CD14-positive monocyte (primary cell): ENCODE data around the gene JPH2. TPM values are rescaled to one million over a fixed set of nuclear protein-coding genes. Genes with fewer than 3 reads are reported as not detected.

Source experiments
- DNase-seq, 3 donors: peaks; one replicate each; pipeline ENCODE4 v3.0.0-alpha.2; 2011 to 2022
- H2AFZ ChIP-seq: 2 replicates; pipeline ENCODE4 v1.6.0; 2012; ENCODE audit warnings: mild to moderate bottlenecking, low read depth, low read length, inconsistent platforms; ENCODE audit not compliant: insufficient read depth, poor library complexity, severe bottlenecking
- H3K27ac ChIP-seq, 2 donors: 1 replicate in 1 of 2; 2 replicates in 1 of 2; pipeline ENCODE4 v1.5.1; 2012 to 2013; ENCODE audit warnings: low read length in 2 of 2, control low read depth in 1 of 2, inconsistent platforms in 1 of 2, low read depth in 1 of 2, mild to moderate bottlenecking in 1 of 2
- H3K27me3 ChIP-seq, 2 donors: one replicate each; pipeline versions ENCODE4 v1.6.0 to v1.6.1; 2011 to 2013; ENCODE audit warnings: low read length in 2 of 2; ENCODE audit not compliant: control insufficient read depth in 2 of 2, insufficient read depth in 2 of 2
- H3K36me3 ChIP-seq, 2 donors: replicated peaks in 1 of 2; 1 replicate in 1 of 2; 2 replicates in 1 of 2; pipeline versions ENCODE4 v1.5.1 to v1.6.1; 2012 to 2013; ENCODE audit warnings: low read length in 2 of 2, control low read depth in 1 of 2, inconsistent platforms in 1 of 2, mild to moderate bottlenecking in 1 of 2; ENCODE audit not compliant: insufficient read depth in 2 of 2, control insufficient read depth in 1 of 2
- H3K4me1 ChIP-seq, 2 donors: 1 replicate in 1 of 2; 2 replicates in 1 of 2; pipeline versions ENCODE4 v1.5.1 to v1.6.1; 2012 to 2013; ENCODE audit warnings: low read length in 2 of 2, control low read depth in 1 of 2, inconsistent platforms in 1 of 2, mild to moderate bottlenecking in 1 of 2, moderate library complexity in 1 of 2; ENCODE audit not compliant: insufficient read depth in 2 of 2, control insufficient read depth in 1 of 2
- H3K4me2 ChIP-seq: replicated peaks from 2 replicates; pipeline ENCODE3; 2012; ENCODE audit warnings: low read length, moderate library complexity, mild to moderate bottlenecking; ENCODE audit not compliant: poor library complexity, severe bottlenecking; ENCODE audit errors: extremely low read depth
- H3K4me3 ChIP-seq, 3 experiments: fragments of 200-600 bp in 1 of 3; sonication (generic) in 1 of 3; replicated peaks in 1 of 3; 1 replicate in 2 of 3; 2 replicates in 1 of 3; pipeline ENCODE4 v1.5.1; 2011 to 2013; ENCODE audit warnings: low read length in 3 of 3, mild to moderate bottlenecking in 3 of 3, control low read depth in 2 of 3, low read depth in 2 of 3, inconsistent platforms in 1 of 3, moderate library complexity in 1 of 3
- H3K79me2 ChIP-seq: 2 replicates; pipeline ENCODE4 v1.6.0; 2012; ENCODE audit warnings: mild to moderate bottlenecking, control low read depth, inconsistent platforms, low read length, moderate library complexity; ENCODE audit not compliant: insufficient read depth
- H3K9ac ChIP-seq: 2 replicates; pipeline ENCODE4 v1.6.0; 2017; ENCODE audit warnings: low read length, mild to moderate bottlenecking; ENCODE audit not compliant: insufficient read depth, poor library complexity, severe bottlenecking
- H3K9me3 ChIP-seq, 2 donors: replicated peaks in 1 of 2; 1 replicate in 1 of 2; 2 replicates in 1 of 2; pipeline versions ENCODE4 v1.5.1 to v1.6.1; 2012 to 2013; ENCODE audit warnings: low read length in 2 of 2, control low read depth in 1 of 2; ENCODE audit not compliant: control insufficient read depth in 1 of 2, insufficient read depth in 1 of 2
- H4K20me1 ChIP-seq: 2 replicates; pipeline ENCODE4 v1.6.0; 2012; ENCODE audit warnings: mild to moderate bottlenecking, low read length, control low read depth, moderate library complexity; ENCODE audit not compliant: insufficient read depth
- H3K27ac Mint-ChIP-seq, 7 donors: one replicate each; pipeline ENCODE4 v1.8.0; 2020; ENCODE audit warnings: mild to moderate bottlenecking in 7 of 7, mixed read lengths in 7 of 7, moderate library complexity in 6 of 7, inconsistent platforms in 2 of 7
- H3K27me3 Mint-ChIP-seq, 3 donors: one replicate each; pipeline ENCODE4 v1.8.0; 2021 to 2022; ENCODE audit warnings: low read depth in 3 of 3, mild to moderate bottlenecking in 3 of 3, mixed read lengths in 3 of 3, moderate library complexity in 3 of 3, inconsistent platforms in 1 of 3
- H3K36me3 Mint-ChIP-seq, 2 donors: one replicate each; pipeline ENCODE4 v1.8.0; 2020; ENCODE audit warnings: mixed read lengths in 2 of 2, inconsistent platforms in 1 of 2, mild to moderate bottlenecking in 1 of 2
- H3K4me1 Mint-ChIP-seq: one replicate; pipeline ENCODE4 v1.8.0; 2020; ENCODE audit warnings: mild to moderate bottlenecking, mixed read lengths
- H3K4me3 Mint-ChIP-seq, 2 donors: one replicate each; pipeline ENCODE4 v1.8.0; 2020; ENCODE audit warnings: mild to moderate bottlenecking in 2 of 2, mixed read lengths in 2 of 2, moderate library complexity in 1 of 2
- H3K9me3 Mint-ChIP-seq, 7 donors: one replicate each; pipeline ENCODE4 v1.8.0; 2020 to 2022; ENCODE audit warnings: mixed read lengths in 7 of 7, mild to moderate bottlenecking in 6 of 7, moderate library complexity in 6 of 7, inconsistent platforms in 2 of 7
- CTCF ChIP-seq: fragments of 200-600 bp; IDR thresholded peaks from one replicate; pipeline ENCODE4 v1.8.0; 2022; ENCODE audit warnings: antibody characterized with exemption, mild to moderate bottlenecking
- WGBS: methylation state at CpG from one replicate; pipeline ENCODE4 v1.1.5; 2013; ENCODE audit warnings: missing lambda C conversion rate; ENCODE audit not compliant: insufficient coverage; 5-methylcytosine and 5-hydroxymethylcytosine counted together
- intact Hi-C, 2 donors: fragments of 100-400 bp; cut with micrococcal nuclease; formaldehyde crosslinking; loops; one replicate each; pipeline versions ENCODE4 v1.15.0 to v1.15.1; 2023
- polyA plus RNA-seq, 3 donors: library from polyadenylated mRNA; depleted of rRNA in 1 of 3; unstranded in 2 of 3; stranded (reverse) in 1 of 3; fragments of 300-500 nt in 2 of 3; fragments of >200 nt in 1 of 3; fragmentation: Illumina TruSeq in 2 of 3; gene quantifications; 1 replicate in 2 of 3; 2 replicates in 1 of 3; pipeline ENCODE4 v1.2.3, GENCODE V29; 2012 to 2021

The JPH2 gene
- polyA plus RNA-seq, 3 donors = not detected

GRCh38 chr20:44120676-44121425 is 66.1 kb downstream of the JPH2 start:
- peaks cover 9 to 26% (median 22%) of the 10 kb centered on the region in 3 donors for H3K27me3 Mint-ChIP-seq
- no peak for DNase-seq
- no peaks in the 10 kb centered on the region for H3K9me3 ChIP-seq
- TF ChIP-seq CTCF = no peak
- no peak overlapping the region for H3K4me2 ChIP-seq
- H3K36me3 Mint-ChIP-seq = no peaks in the 10 kb centered on the region
- no peak overlapping the region for H3K27ac ChIP-seq
- H4K20me1 ChIP-seq = no peaks in the 10 kb centered on the region
- no peaks in the 10 kb centered on the region for H3K36me3 ChIP-seq
- WGBS = 96% methylated on average over 3 of the region's 9 CpGs
- peaks cover 3 to 6% of the 10 kb centered on the region in 2 donors for H3K27me3 ChIP-seq
- H3K9ac ChIP-seq = no peak overlapping the region
- no peak overlapping the region for H3K4me3 ChIP-seq
- no peak overlapping the region for H3K27ac Mint-ChIP-seq
- no peaks in the 10 kb centered on the region for H3K79me2 ChIP-seq
- no peak overlapping the region for H3K4me3 Mint-ChIP-seq
- H3K4me1 Mint-ChIP-seq = no peaks in the 10 kb centered on the region
- peaks cover 0 to 12% (median 0%) of the 10 kb centered on the region in 7 donors for H3K9me3 Mint-ChIP-seq
- no peak overlapping the region for H2AFZ ChIP-seq
- intact Hi-C loops = no loop called here
- H3K4me1 ChIP-seq = no peaks in the 10 kb centered on the region

GRCh38 chr20:44118185-44119033 is 68.6 kb downstream of the JPH2 start:
- TF ChIP-seq CTCF = no peak
- intact Hi-C loops = loop anchor here in 1 of 2 donors (10.0 kb wide), 1 partner anchor 66 kb away; the partner anchor contains the start of gene JPH2
- 89% methylated on average over 6 of the region's 9 CpGs for WGBS
- no peaks in the 10 kb centered on the region for H3K9me3 ChIP-seq
- Mint-ChIP-seq H3K36me3 (no peaks in the 10 kb centered on the region), H3K4me1 (no peaks in the 10 kb centered on the region), H3K27me3 (peaks cover 22 to 35% (median 28%) of the 10 kb centered on the region in 3 donors), H3K9me3 (peaks cover 0 to 10% (median 2%) of the 10 kb centered on the region in 7 donors), H3K27ac (no peak overlapping the region), H3K4me3 (no peak overlapping the region)
- H2AFZ ChIP-seq = no peak overlapping the region
- no peaks in the 10 kb centered on the region for H3K36me3 ChIP-seq
- no peaks in the 10 kb centered on the region for H3K79me2 ChIP-seq
- peaks cover 3 to 15% of the 10 kb centered on the region in 2 donors for H3K27me3 ChIP-seq
- H4K20me1 ChIP-seq = no peaks in the 10 kb centered on the region
- no peaks in the 10 kb centered on the region for H3K4me1 ChIP-seq
- H3K27ac ChIP-seq = no peak overlapping the region
- no peak overlapping the region for H3K4me3 ChIP-seq
- H3K4me2 ChIP-seq = no peak overlapping the region
- DNase-seq = no peak
- H3K9ac ChIP-seq = no peak overlapping the region
